ENCODE data around the gene HECTD1. TPM values are rescaled to one million over a fixed set of nuclear protein-coding genes. Genes with fewer than 3 reads are reported as not detected.
"Not testable (repeated sequence)": the region's sequence is repeated elsewhere in the genome, so short reads cannot be mapped to it uniquely, and the experiment has no call there.

HECTD1 gene
- total RNA-seq: 100 to 1,000 TPM in 7 of 8 experiments, 10 to 100 TPM in 1; 98.6 to 560 (median 132) TPM

- ATAC-seq (replicated peaks in 6 of 8): peak; percentile 75 to 92 (median 90)
- 0 to 11% (median 5%) methylated on average over 1 to 16 of the region's 79 CpGs; no CpG with 5 or more reads in 4 of the 10 experiments for WGBS, 10 experiments
- peak within 1 kb of the TSS; percentile 56 to 77 (median 59) for H3K4me3 ChIP-seq
- in situ Hi-C loops (cut with MboI; ENCODE audit: low pct_unique_long_range_greater_than_20kb in 2 of 9, low sequenced_read_pairs in 9 of 9, unreplicated experiment in 9 of 9): no loop called here
- H3K27ac ChIP-seq: peak within 1 kb of the TSS; percentile 94 to 95
- H3K4me1 ChIP-seq (replicated peaks in 1 of 2): peaks cover 10 to 16% of the 10 kb centered on the region in 2 donors
Observed at GRCh38 chr14:31207755-31208545, at the start of gene HECTD1. Gene HECTD1, minus strand, starts transcription at chr14:31207793. Its CDS starts 1,857 bp downstream, at chr14:31205936.

DNA sequence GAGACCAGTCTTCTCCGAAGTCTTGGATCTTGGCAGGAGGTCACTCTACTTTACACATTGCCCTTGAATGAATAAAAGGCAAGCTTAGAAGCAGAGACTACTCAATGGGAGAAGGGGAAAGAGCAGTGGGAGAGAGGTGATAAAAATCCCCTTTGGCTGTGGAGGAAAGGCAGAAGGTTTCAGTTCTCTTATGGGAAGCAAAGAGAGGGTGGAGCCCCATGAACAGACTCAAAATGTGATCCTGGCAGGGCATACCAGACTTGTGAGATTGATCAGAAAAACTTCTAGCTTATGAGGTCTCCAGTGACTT is 49.6 kb upstream of the HECTD1 start:
- H3K27ac ChIP-seq: no peak overlapping the region
- H3K4me1 ChIP-seq (replicated peaks in 1 of 2): peaks cover 0 to 8% of the 10 kb centered on the region in 2 donors
- no peak overlapping the region for H3K4me3 ChIP-seq
- ATAC-seq (replicated peaks in 6 of 8): no peak
- WGBS, 10 experiments: 73 to 100% (median 82%) methylated on average over 1 of the region's 1 CpG; no CpG with 5 or more reads in 6 of the 10 experiments
- in situ Hi-C loops (cut with MboI; ENCODE audit: low pct_unique_long_range_greater_than_20kb in 2 of 9, low sequenced_read_pairs in 9 of 9, unreplicated experiment in 9 of 9): no loop called here

DNA sequence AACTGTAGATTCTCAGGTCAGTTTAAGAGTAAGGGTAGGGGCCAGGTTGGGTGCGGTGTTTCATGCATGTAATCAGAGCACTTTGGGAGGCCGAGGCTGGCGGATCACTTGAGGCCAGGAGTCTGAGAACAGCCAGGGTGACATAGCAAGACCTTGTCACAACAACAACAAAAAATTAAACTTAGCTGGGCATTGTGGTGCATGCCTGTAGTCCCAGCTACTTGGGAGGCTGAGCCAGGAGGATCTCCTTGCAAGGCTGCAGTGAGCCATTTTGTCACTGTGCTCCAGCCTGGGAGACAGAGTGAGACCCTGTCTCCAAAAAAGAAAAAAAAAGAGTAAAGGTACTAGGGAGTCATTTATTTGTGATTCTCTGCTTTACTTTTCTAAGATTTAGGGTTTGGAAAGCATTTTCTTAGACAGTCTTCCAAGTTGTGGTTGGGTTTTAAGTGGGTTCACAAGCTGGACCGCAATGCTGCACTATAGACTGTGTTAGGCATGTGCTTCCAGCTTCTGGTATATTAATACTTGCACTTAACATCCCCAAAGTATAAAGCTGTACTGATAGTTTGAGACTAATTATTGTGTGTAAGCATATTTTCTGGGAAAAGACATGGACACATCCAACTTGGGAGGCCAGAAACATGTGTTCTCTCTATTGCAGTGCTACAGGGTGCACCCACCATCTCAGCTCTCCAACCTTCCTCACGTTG is 49.1 kb upstream of the HECTD1 start:
- no peak for ATAC-seq (replicated peaks in 6 of 8)
- WGBS, 10 experiments: 60 to 92% (median 80%) methylated on average over 1 to 5 of the region's 5 CpGs; no CpG with 5 or more reads in 5 of the 10 experiments

DNA sequence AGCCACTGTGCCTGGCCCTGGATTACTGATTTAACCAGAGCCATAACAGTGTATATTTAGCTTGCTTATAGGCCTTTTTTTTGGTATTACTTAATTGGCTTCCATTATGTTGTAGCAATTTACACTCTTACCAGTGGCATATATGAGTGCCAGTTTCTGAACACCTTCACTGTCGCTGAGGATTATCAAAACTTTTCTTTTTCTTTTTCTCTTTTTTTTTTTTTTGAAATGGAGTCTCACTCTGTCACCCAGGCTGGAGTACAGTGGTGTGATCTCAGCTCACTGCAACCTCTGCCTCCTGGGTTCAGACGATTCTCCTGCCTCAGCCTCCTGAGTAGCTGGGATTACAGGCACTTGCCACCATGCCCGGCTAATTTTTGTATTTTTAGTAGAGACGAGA is 48.3 kb upstream of the HECTD1 start:
- WGBS, 10 experiments: 83 to 100% (median 100%) methylated on average over 1 to 3 of the region's 4 CpGs; no CpG with 5 or more reads in 1 of the 10 experiments
- ATAC-seq (replicated peaks in 6 of 8); H3K4me3 ChIP-seq; H3K4me1 ChIP-seq (replicated peaks in 1 of 2); in situ Hi-C loops (cut with MboI; ENCODE audit: low pct_unique_long_range_greater_than_20kb in 2 of 9, low sequenced_read_pairs in 9 of 9, unreplicated experiment in 9 of 9); H3K27ac ChIP-seq: not testable (repeated sequence)

More for the DNA sequence above, 49.1 kb upstream of the HECTD1 start:
- in situ Hi-C loops (cut with MboI; ENCODE audit: low pct_unique_long_range_greater_than_20kb in 2 of 9, low sequenced_read_pairs in 9 of 9, unreplicated experiment in 9 of 9): no loop called here
- peaks cover 0 to 3% of the 10 kb centered on the region in 2 donors for H3K4me1 ChIP-seq (replicated peaks in 1 of 2)
- no peak overlapping the region for H3K4me3 ChIP-seq
- H3K27ac ChIP-seq: no peak overlapping the region

GRCh38 chr14:31255286-31255685 is 47.7 kb upstream of the HECTD1 start:
- no peak for ATAC-seq (replicated peaks in 6 of 8)
- H3K4me3 ChIP-seq: no peak overlapping the region
- no peak overlapping the region for H3K27ac ChIP-seq
- no peaks in the 10 kb centered on the region for H3K4me1 ChIP-seq (replicated peaks in 1 of 2)
- in situ Hi-C loops (cut with MboI; ENCODE audit: low pct_unique_long_range_greater_than_20kb in 2 of 9, low sequenced_read_pairs in 9 of 9, unreplicated experiment in 9 of 9): no loop called here
- WGBS, 10 experiments: 83 to 100% (median 89%) methylated on average over 1 to 2 of the region's 2 CpGs; no CpG with 5 or more reads in 1 of the 10 experiments

- H3K4me1 ChIP-seq (replicated peaks in 1 of 2): no peaks in the 10 kb centered on the region
- in situ Hi-C loops (cut with MboI; ENCODE audit: low pct_unique_long_range_greater_than_20kb in 2 of 9, low sequenced_read_pairs in 9 of 9, unreplicated experiment in 9 of 9): no loop called here
- WGBS, 10 experiments: 73 to 100% (median 92%) methylated on average over 1 to 5 of the region's 9 CpGs; no CpG with 5 or more reads in 2 of the 10 experiments
Observed at GRCh38 chr14:31253746-31254471, 46.3 kb upstream of the HECTD1 start.

GRCh38 chr14:31252865-31253264 is 45.3 kb upstream of the HECTD1 start:
- in situ Hi-C loops (cut with MboI; ENCODE audit: low pct_unique_long_range_greater_than_20kb in 2 of 9, low sequenced_read_pairs in 9 of 9, unreplicated experiment in 9 of 9): no loop called here
- WGBS, 10 experiments: 71% methylated on average over 1 of the region's 1 CpG; no CpG with 5 or more reads in 9 of the 10 experiments
- Histone ChIP-seq H3K4me1 (replicated peaks in 1 of 2) (no peaks in the 10 kb centered on the region), H3K27ac (no peak overlapping the region), H3K4me3 (no peak overlapping the region)
- peak in 1 of 8 experiments; percentile 39 for ATAC-seq (replicated peaks in 6 of 8)

More at GRCh38 chr14:31253746-31254471, 46.3 kb upstream of the HECTD1 start:
- no peak for ATAC-seq (replicated peaks in 6 of 8)
- Histone ChIP-seq H3K4me3 (no peak overlapping the region), H3K27ac (no peak overlapping the region)

GRCh38 chr14:31251028-31251958 is 43.7 kb upstream of the HECTD1 start:
- in situ Hi-C loops (cut with MboI; ENCODE audit: low pct_unique_long_range_greater_than_20kb in 2 of 9, low sequenced_read_pairs in 9 of 9, unreplicated experiment in 9 of 9): no loop called here
- Histone ChIP-seq H3K27ac (no peak overlapping the region), H3K4me1 (replicated peaks in 1 of 2) (no peaks in the 10 kb centered on the region), H3K4me3 (no peak overlapping the region)
- 40 to 91% (median 70%) methylated on average over 3 to 7 of the region's 10 CpGs; no CpG with 5 or more reads in 1 of the 10 experiments for WGBS, 10 experiments
- peak in 3 of 8 experiments; percentile 48 to 85 (median 65) for ATAC-seq (replicated peaks in 6 of 8)

- H3K27ac ChIP-seq: no peak overlapping the region
- in situ Hi-C loops (cut with MboI; ENCODE audit: low pct_unique_long_range_greater_than_20kb in 2 of 9, low sequenced_read_pairs in 9 of 9, unreplicated experiment in 9 of 9): no loop called here
- no peak overlapping the region for H3K4me3 ChIP-seq
- ATAC-seq (replicated peaks in 6 of 8): no peak
- H3K4me1 ChIP-seq (replicated peaks in 1 of 2): no peaks in the 10 kb centered on the region
- WGBS, 10 experiments: 27 to 90% (median 72%) methylated on average over 1 to 3 of the region's 3 CpGs; no CpG with 5 or more reads in 1 of the 10 experiments
Observed at GRCh38 chr14:31244626-31245025, 37.0 kb upstream of the HECTD1 start.

- Histone ChIP-seq H3K4me3 (no peak overlapping the region), H3K27ac (no peak overlapping the region), H3K4me1 (replicated peaks in 1 of 2) (no peaks in the 10 kb centered on the region)
- ATAC-seq (replicated peaks in 6 of 8): no peak
- WGBS, 10 experiments: 62 to 100% (median 94%) methylated on average over 1 to 8 of the region's 8 CpGs
- in situ Hi-C loops (cut with MboI; ENCODE audit: low pct_unique_long_range_greater_than_20kb in 2 of 9, low sequenced_read_pairs in 9 of 9, unreplicated experiment in 9 of 9): no loop called here
Observed at GRCh38 chr14:31243860-31244259, 36.3 kb upstream of the HECTD1 start.

DNA sequence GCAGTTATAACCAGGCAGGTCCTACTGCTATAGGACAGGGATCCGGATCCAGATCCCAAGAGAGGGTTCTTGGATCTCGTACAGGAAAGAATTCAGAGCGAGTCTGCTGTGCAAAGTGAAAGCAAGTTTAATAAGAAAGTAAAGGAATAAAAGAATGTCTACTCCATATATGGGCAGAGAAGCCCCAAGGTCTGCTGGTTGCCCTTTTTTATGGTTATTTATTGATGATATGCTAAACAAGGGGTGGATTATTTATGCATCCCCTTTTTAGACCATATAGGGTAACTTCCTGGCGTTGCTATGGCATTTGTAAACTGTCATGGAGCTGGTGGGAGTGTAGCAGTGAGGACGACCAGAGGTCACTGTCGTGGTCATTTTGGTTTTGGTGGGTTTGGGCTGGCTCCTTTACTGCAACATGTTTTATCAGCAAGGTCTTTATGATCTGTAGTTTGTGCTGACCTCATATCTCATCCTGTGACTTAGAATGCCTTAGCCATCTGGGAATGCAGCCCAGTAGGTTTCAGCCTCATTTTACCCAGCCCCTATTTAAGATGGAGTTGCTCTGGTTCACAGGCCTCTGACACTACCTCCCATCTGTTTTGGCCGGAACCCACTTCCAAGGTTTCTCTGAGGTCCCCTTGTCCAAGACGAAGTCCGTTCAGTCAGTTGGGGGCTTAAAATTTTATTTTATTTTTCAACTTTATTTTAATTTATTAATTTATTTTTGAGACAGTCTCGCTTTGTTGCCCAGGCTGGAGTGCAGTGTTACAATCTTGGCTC is 34.8 kb upstream of the HECTD1 start:
- WGBS, 10 experiments: 50 to 100% (median 83%) methylated on average over 2 to 8 of the region's 10 CpGs
- H3K4me1 ChIP-seq (replicated peaks in 1 of 2); H3K27ac ChIP-seq; in situ Hi-C loops (cut with MboI; ENCODE audit: low pct_unique_long_range_greater_than_20kb in 2 of 9, low sequenced_read_pairs in 9 of 9, unreplicated experiment in 9 of 9); H3K4me3 ChIP-seq: not testable (repeated sequence)
- ATAC-seq (replicated peaks in 6 of 8): peak in 3 of 8 experiments; percentile 49 to 68 (median 63)
